Naive thymus-derived CD4-positive, alpha-beta T cell (primary cell): ENCODE results near the gene TAOK1. TPM values are rescaled to one million over a fixed set of nuclear protein-coding genes. Genes with fewer than 3 reads are reported as not detected.
A peak's percentile ranks its signal among the peaks of the same experiment; 100 is the strongest.

Source experiments
- ATAC-seq: fragments of 150-1000 bp; cut with Tn5 transposase; 2 replicates; pipeline ENCODE4 v1.10.0; 2021; ENCODE audit warnings: mild to moderate bottlenecking, moderate library complexity
- CTCF ChIA-PET: fragments of 350-600 bp; sonication (Branson Sonifier 250); formaldehyde crosslinking; loops from one replicate; lab custom pipeline; 2021; ENCODE audit warnings: antibody characterized with exemption; lab: Charles Lee
- POLR2A ChIA-PET: fragments of 350-600 bp; sonication (Branson Sonifier 250); formaldehyde crosslinking; loops from one replicate; lab custom pipeline; 2021; ENCODE audit warnings: antibody characterized with exemption, inconsistent platforms; lab: Charles Lee
- DNase-seq, 9 donors: peaks; one replicate each; pipeline versions ENCODE4 v3.0.0 to v3.0.0-alpha.2; 2020 to 2022; ENCODE audit warnings: mixed read lengths in 1 of 9
- H3K27ac ChIP-seq: one replicate; pipeline ENCODE4 v1.7.0; 2013; ENCODE audit warnings: mild to moderate bottlenecking, low read depth, low read length, moderate library complexity
- H3K27me3 ChIP-seq, 2 donors: one replicate each; pipeline ENCODE4 v1.7.0; 2013; ENCODE audit warnings: low read length in 2 of 2, mild to moderate bottlenecking in 2 of 2, moderate library complexity in 2 of 2; ENCODE audit not compliant: control insufficient read depth in 2 of 2, insufficient read depth in 2 of 2
- H3K36me3 ChIP-seq, 3 experiments: 1 replicate in 2 of 3; 2 replicates in 1 of 3; pipeline ENCODE4 v1.7.0; 2013; ENCODE audit warnings: low read length in 3 of 3, mild to moderate bottlenecking in 3 of 3, moderate library complexity in 1 of 3; ENCODE audit not compliant: insufficient read depth in 3 of 3, control insufficient read depth in 2 of 3
- H3K4me1 ChIP-seq, 2 donors: one replicate each; pipeline ENCODE4 v1.7.0; 2013; ENCODE audit warnings: low read length in 2 of 2, mild to moderate bottlenecking in 2 of 2, moderate library complexity in 1 of 2; ENCODE audit not compliant: control insufficient read depth in 2 of 2, insufficient read depth in 2 of 2
- H3K4me3 ChIP-seq: 2 replicates; pipeline ENCODE4 v1.7.0; 2013; ENCODE audit warnings: mild to moderate bottlenecking, low read length
- H3K9me3 ChIP-seq, 3 experiments: 1 replicate in 2 of 3; 2 replicates in 1 of 3; pipeline ENCODE4 v1.7.0; 2013; ENCODE audit warnings: low read length in 3 of 3; ENCODE audit not compliant: control insufficient read depth in 2 of 3
- H3K27ac Mint-ChIP-seq, 9 donors: one replicate each; pipeline ENCODE4 v1.8.0; 2020 to 2022; ENCODE audit warnings: mixed read lengths in 9 of 9, mild to moderate bottlenecking in 8 of 9, moderate library complexity in 5 of 9, inconsistent platforms in 2 of 9
- H3K27me3 Mint-ChIP-seq, 5 donors: one replicate each; pipeline ENCODE4 v1.8.0; 2021 to 2022; ENCODE audit warnings: mixed read lengths in 5 of 5, mild to moderate bottlenecking in 1 of 5
- H3K36me3 Mint-ChIP-seq, 5 donors: one replicate each; pipeline ENCODE4 v1.8.0; 2020 to 2022; ENCODE audit warnings: mixed read lengths in 5 of 5, mild to moderate bottlenecking in 3 of 5, inconsistent platforms in 1 of 5
- H3K4me1 Mint-ChIP-seq, 7 donors: one replicate each; pipeline ENCODE4 v1.8.0; 2020 to 2022; ENCODE audit warnings: mixed read lengths in 7 of 7, mild to moderate bottlenecking in 3 of 7, inconsistent platforms in 1 of 7
- H3K4me3 Mint-ChIP-seq, 10 donors: one replicate each; pipeline ENCODE4 v1.8.0; 2020 to 2022; ENCODE audit warnings: mild to moderate bottlenecking in 10 of 10, mixed read lengths in 10 of 10, moderate library complexity in 6 of 10, inconsistent platforms in 2 of 10
- H3K9me3 Mint-ChIP-seq, 11 donors: one replicate each; pipeline ENCODE4 v1.8.0; 2020 to 2022; ENCODE audit warnings: mixed read lengths in 11 of 11, mild to moderate bottlenecking in 4 of 11, inconsistent platforms in 1 of 11, moderate library complexity in 1 of 11
- intact Hi-C, 2 donors: fragments of 100-400 bp; cut with micrococcal nuclease; formaldehyde crosslinking; loops; one replicate each; pipeline ENCODE4 v1.15.1; 2023
- polyA plus RNA-seq, 2 donors: library from polyadenylated mRNA; unstranded; fragments of 300-500 nt; fragmentation: Illumina TruSeq; gene quantifications; one replicate each; pipeline ENCODE4 v1.2.3, GENCODE V29; 2021
- total RNA-seq, 6 experiments: library from RNA in 5 of 6; stranded (reverse) in 5 of 6; gene quantifications; 1 replicate in 5 of 6; 2 replicates in 1 of 6; pipeline ENCODE4 v1.2.3 and lab custom pipeline; 2021 to 2026

Gene TAOK1
- total and polyA plus RNA-seq, 7 experiments from 2014 or later, result 2.2 to 70.1 (median 63.9) TPM

- ATAC-seq, result no peak
Measured at GRCh38 chr17:29578626-29579485, 188.7 kb downstream of the TAOK1 start.

DNA sequence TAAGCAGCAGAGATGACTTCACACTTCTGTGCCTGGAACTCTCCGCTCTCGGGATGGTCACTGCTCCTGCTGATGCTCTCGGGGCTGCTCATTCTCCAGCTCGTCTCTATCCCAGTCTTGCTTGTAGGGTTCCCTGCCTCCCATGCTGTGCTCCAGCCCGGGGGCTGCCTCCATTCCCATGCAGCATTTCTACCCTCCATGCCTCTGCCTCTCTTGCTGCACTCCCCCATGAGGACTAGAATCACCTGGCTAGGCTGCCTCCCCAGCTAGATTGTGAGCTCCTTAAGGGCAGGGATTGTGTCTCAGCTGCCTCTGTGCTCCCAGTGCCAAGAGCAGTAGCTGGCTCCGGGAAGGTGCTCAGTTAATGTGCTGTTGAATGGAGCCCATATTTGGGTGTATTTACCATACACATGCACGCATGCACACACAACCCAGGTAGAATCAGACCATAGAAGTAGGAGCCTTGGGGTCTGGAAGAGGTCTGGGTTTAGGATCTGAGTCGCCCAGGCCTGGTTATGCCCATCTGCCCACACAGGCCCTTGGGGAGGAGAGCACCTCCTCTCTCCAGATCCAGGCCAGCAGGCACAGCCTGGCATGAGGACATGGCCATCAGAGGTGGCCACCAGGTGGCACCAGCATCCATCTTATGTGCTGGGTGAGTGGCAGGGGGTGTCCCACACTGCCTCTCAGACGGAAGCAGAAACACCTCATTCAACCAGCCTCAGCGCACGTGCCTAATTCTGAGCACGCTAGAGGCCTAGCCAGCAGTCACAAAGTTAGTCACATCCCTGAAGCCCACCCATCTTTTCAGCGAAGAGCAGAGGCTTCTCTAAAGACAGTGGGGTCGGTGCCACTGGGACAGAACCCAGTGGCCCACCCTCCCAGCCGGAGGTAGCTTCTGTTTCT, 190.0 kb downstream of the TAOK1 start:
- H3K4me3 ChIP-seq, result no peak overlapping the region
- Mint-ChIP-seq H3K4me1 (peaks cover 21 to 24% (median 22%) of the 10 kb centered on the region in 7 donors), H3K36me3 (peaks cover 0 to 26% (median 8%) of the 10 kb centered on the region in 5 donors), H3K27ac (peak overlapping the region; percentile 7 to 96 (median 81)), H3K9me3 (no peaks in the 10 kb centered on the region), H3K27me3 (no peaks in the 10 kb centered on the region), H3K4me3 (peak overlapping the region in 2 of 10 donors; percentile 2 to 32)
- DNase-seq (peak; percentile 79 to 90 (median 87)), ATAC-seq (peak; percentile 99)
- H3K36me3 ChIP-seq, result peaks cover 0 to 69% (median 8%) of the 10 kb centered on the region in 3 experiments
- H3K27ac ChIP-seq, result peak overlapping the region; percentile 53
- ChIA-PET POLR2A (interaction anchor here (1.0 to 3.8 kb wide), 5 partner anchors 10 to 37 kb away, joined by 3 to 22 read pairs (median 6); partner anchors contain the start of gene ANKRD13B), CTCF (interaction anchor here (0.5 to 3.5 kb wide), 16 partner anchors 8 to 525 kb away, joined by 3 to 49 read pairs (median 4); partner anchors contain the start of gene ANKRD13B)
- H3K27me3 ChIP-seq, result no peaks in the 10 kb centered on the region
- peaks cover 2 to 17% of the 10 kb centered on the region in 2 donors for H3K4me1 ChIP-seq
- H3K9me3 ChIP-seq, result no peaks in the 10 kb centered on the region
- intact Hi-C loops, result loop anchor here (1.0 to 2.0 kb wide), 11 partner anchors 9 to 513 kb away; partner anchors contain the start of genes GIT1 (in 1 of the 2) and TP53I13 (in 1 of the 2)

More at GRCh38 chr17:29578626-29579485, 188.7 kb downstream of the TAOK1 start:
- Mint-ChIP-seq H3K4me1 (peaks cover 9 to 16% (median 10%) of the 10 kb centered on the region in 7 donors), H3K9me3 (no peaks in the 10 kb centered on the region), H3K4me3 (no peak overlapping the region), H3K36me3 (peaks cover 0 to 26% (median 8%) of the 10 kb centered on the region in 5 donors), H3K27me3 (no peaks in the 10 kb centered on the region), H3K27ac (peak overlapping the region in 2 of 9 donors; percentile 48 to 65)
- peaks cover 0 to 6% of the 10 kb centered on the region in 2 donors for H3K4me1 ChIP-seq
- DNase-seq, result no peak
- CTCF ChIA-PET, result interaction anchor here (0.6 to 3.5 kb wide), 16 partner anchors 9 to 846 kb away, joined by 3 to 49 read pairs (median 4); partner anchors contain the start of gene ANKRD13B
- no peak overlapping the region for H3K4me3 ChIP-seq
- H3K9me3 ChIP-seq, result no peaks in the 10 kb centered on the region
- H3K27me3 ChIP-seq, result no peaks in the 10 kb centered on the region
- intact Hi-C loops, result no loop called here
- POLR2A ChIA-PET, result interaction anchor here (1.0 to 3.8 kb wide), 7 partner anchors 9 to 39 kb away, joined by 3 to 22 read pairs (median 5); partner anchors contain the start of genes ANKRD13B and TP53I13
- H3K27ac ChIP-seq, result no peak overlapping the region
- H3K36me3 ChIP-seq, result peaks cover 0 to 82% (median 11%) of the 10 kb centered on the region in 3 experiments

GRCh38 chr17:29581583-29582253, 191.6 kb downstream of the TAOK1 start:
- ChIA-PET POLR2A (interaction anchor here (0.8 to 3.8 kb wide), 6 partner anchors 9 to 41 kb away, joined by 3 to 22 read pairs (median 4); partner anchors contain the start of genes ANKRD13B and CORO6), CTCF (interaction anchor here (0.7 to 3.5 kb wide), 8 partner anchors 11 to 198 kb away, joined by 3 to 49 read pairs (median 12); partner anchors contain the start of gene ANKRD13B)
- peaks cover 0 to 22% (median 8%) of the 10 kb centered on the region in 5 donors for H3K36me3 Mint-ChIP-seq
- H3K4me3 ChIP-seq, result no peak overlapping the region
- no peak overlapping the region for H3K27ac ChIP-seq
- no peaks in the 10 kb centered on the region for H3K9me3 ChIP-seq
- no peaks in the 10 kb centered on the region for H3K27me3 Mint-ChIP-seq
- ATAC-seq (no peak), DNase-seq (no peak)
- peaks cover 0 to 53% (median 8%) of the 10 kb centered on the region in 3 experiments for H3K36me3 ChIP-seq
- peaks cover 8 to 28% of the 10 kb centered on the region in 2 donors for H3K4me1 ChIP-seq
- no peaks in the 10 kb centered on the region for H3K27me3 ChIP-seq
- H3K4me3 Mint-ChIP-seq, result no peak overlapping the region
- H3K27ac Mint-ChIP-seq, result peak overlapping the region in 1 of 9 donors; percentile 8
- intact Hi-C loops, result loop anchor here in 1 of 2 donors (2.0 kb wide), 1 partner anchor 13 kb away; no protein-coding TSS in a partner anchor
- peaks cover 31 to 39% (median 37%) of the 10 kb centered on the region in 7 donors for H3K4me1 Mint-ChIP-seq
- no peaks in the 10 kb centered on the region for H3K9me3 Mint-ChIP-seq

DNA sequence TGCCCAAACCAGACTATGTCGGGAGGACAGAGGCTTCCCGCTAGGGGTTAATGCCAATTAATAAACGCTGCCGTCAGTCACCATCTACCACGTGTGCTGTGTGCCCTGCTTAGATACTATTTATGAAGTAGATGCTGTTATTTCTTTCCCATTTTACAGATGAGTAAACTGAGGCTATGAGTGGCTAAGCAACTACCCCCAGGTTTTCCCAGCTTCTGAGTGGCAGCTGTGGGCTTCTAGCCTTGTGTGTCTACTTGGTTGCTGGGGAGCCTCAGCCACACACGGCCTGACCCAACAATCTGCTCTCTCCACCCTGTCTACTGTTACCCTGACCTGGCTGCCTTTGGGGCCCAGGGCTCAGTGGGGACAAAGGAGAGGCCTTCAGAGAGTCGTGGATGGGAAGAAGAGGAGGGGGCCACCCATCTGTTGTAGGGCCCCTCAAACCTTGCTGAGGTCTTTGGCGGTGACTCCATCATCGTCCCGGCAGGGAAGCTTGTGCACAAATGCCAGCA, 192.1 kb downstream of the TAOK1 start:
- Mint-ChIP-seq H3K4me3 (no peak overlapping the region), H3K9me3 (no peaks in the 10 kb centered on the region), H3K4me1 (peaks cover 32 to 45% (median 42%) of the 10 kb centered on the region in 7 donors), H3K27me3 (no peaks in the 10 kb centered on the region), H3K27ac (peak overlapping the region in 3 of 9 donors; percentile 8 to 38 (median 11)), H3K36me3 (peaks cover 0 to 22% (median 8%) of the 10 kb centered on the region in 5 donors)
- H3K9me3 ChIP-seq, result no peaks in the 10 kb centered on the region
- CTCF ChIA-PET, result interaction anchor here (2.0 to 3.5 kb wide), 4 partner anchors 10 to 35 kb away, joined by 10 to 49 read pairs (median 22); partner anchors contain the start of gene ANKRD13B
- no peak overlapping the region for H3K4me3 ChIP-seq
- no peak overlapping the region for H3K27ac ChIP-seq
- H3K4me1 ChIP-seq, result peaks cover 12 to 32% of the 10 kb centered on the region in 2 donors
- peaks cover 0 to 47% (median 8%) of the 10 kb centered on the region in 3 experiments for H3K36me3 ChIP-seq
- DNase-seq (no peak), ATAC-seq (no peak)
- H3K27me3 ChIP-seq, result no peaks in the 10 kb centered on the region
- intact Hi-C loops, result no loop called here
- POLR2A ChIA-PET, result interaction anchor here (1.0 to 3.8 kb wide), 4 partner anchors 9 to 35 kb away, joined by 3 to 22 read pairs (median 9); partner anchors contain the start of gene ANKRD13B

DNA sequence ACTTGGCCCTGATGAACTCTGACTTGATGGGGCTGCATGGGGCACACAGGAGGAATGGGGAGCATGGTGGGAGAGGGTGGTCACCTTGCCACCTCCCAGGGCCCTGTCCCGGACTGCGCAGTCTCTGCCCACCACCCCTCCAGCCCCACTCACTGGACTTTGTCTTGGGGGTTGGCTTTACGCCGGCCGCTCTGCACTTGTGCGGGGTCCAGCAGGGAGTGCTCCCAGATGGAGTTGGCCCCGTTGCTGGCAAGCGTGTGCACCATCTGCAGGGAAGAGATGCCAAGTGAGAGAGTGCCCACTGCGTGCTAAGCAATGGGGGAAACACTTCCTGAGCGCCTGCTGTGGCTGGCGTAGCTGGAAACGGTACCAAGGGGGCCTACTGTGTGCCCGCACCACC, 192.6 kb downstream of the TAOK1 start:
- H3K4me3 Mint-ChIP-seq, result no peak overlapping the region
- ATAC-seq, result no peak
- Histone ChIP-seq H3K4me1 (peaks cover 16 to 37% of the 10 kb centered on the region in 2 donors), H3K27ac (no peak overlapping the region), H3K9me3 (no peaks in the 10 kb centered on the region), H3K4me3 (no peak overlapping the region), H3K27me3 (no peaks in the 10 kb centered on the region), H3K36me3 (peaks cover 0 to 42% (median 8%) of the 10 kb centered on the region in 3 experiments)
- peaks cover 36 to 49% (median 47%) of the 10 kb centered on the region in 7 donors for H3K4me1 Mint-ChIP-seq
- peak overlapping the region in 1 of 9 donors; percentile 62 for H3K27ac Mint-ChIP-seq
- no peaks in the 10 kb centered on the region for H3K9me3 Mint-ChIP-seq
- no peak for DNase-seq
- peaks cover 0 to 22% (median 8%) of the 10 kb centered on the region in 5 donors for H3K36me3 Mint-ChIP-seq
- ChIA-PET CTCF (interaction anchor here (1.1 to 1.6 kb wide), 3 partner anchors 9 to 34 kb away, joined by 3 to 8 read pairs (median 4); no protein-coding TSS in a partner anchor), POLR2A (interaction anchor here (3.8 kb wide), 1 partner anchor 35 kb away, joined by 22 read pairs; no protein-coding TSS in a partner anchor)
- intact Hi-C loops, result no loop called here
- H3K27me3 Mint-ChIP-seq, result no peaks in the 10 kb centered on the region
